HG02588 (cell line): ENCODE measurements around the gene ARF6.
"Not testable (repeated sequence)": the region's sequence is repeated elsewhere in the genome, so short reads cannot be mapped to it uniquely, and the experiment has no call there.

Source experiments
- ATAC-seq: cut with Tn5 transposase; IDR thresholded peaks from one replicate; pipeline ENCODE4 v1.9.1; 2021; ENCODE audit warnings: mild to moderate bottlenecking, moderate library complexity; ENCODE audit not compliant: unreplicated experiment

ARF6 gene

GRCh38 chr14:49902679-49903246 is 9.9 kb downstream of the ARF6 start:
- not testable (repeated sequence) for ATAC-seq

DNA sequence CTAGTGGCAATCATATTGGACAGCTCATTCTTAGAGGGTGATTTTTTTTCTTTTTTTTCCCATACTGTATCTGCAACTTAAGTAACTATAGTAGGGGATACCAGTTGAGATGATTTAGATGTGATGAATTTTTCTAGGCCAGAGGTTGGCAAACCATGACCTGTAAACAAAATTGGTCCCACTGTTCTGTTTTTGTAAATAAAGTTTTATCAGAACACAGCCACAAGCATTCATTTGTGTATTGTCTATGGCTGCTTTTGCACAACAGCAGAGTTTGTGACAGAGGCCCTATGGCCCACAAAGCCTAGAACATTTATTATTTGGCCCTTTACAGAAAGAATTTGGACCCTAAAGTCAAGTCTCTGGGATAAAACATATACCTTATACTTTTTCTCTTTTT is 11.4 kb downstream of the ARF6 start:
- no peak for ATAC-seq

- no peak for ATAC-seq
Observed at GRCh38 chr14:49905989-49906388, 13.1 kb downstream of the ARF6 start.

GRCh38 chr14:49907186-49907585 is 14.3 kb downstream of the ARF6 start:
- ATAC-seq = no peak

DNA sequence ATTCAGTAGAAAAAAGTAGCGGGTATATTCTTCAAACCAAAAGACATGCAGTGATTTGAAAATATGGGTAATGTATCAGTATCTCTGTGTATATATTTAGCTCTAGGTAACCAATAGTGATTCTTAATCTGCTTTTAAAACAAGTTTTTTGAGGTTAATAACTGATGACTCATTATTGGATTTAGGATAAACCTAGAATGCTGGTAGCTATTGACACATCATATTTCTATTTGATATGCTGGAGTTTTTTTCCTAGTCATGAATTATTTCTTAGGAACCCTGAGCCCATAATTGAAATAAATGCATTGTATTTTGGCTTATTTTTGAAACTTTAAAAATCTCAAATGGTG is 15.5 kb downstream of the ARF6 start:
- no peak for ATAC-seq

DNA sequence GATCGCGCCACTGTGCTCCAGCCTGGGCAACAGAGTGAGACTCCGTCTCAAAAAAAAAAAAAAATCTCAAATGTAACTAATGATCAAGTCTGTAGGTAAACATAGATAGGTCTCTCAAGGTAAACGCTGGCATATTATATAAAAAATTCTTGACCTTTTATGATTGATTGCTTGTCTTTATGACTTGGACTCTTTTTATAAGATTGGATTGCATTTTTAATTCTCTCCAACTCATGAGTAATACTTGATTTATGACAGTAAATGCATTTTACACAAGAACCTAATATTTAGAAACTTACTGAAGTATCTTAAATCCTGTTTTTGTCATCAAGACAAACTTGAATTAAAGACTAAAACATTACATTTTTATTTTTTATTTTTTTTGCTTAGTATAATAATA is 16.1 kb downstream of the ARF6 start:
- no peak for ATAC-seq

DNA sequence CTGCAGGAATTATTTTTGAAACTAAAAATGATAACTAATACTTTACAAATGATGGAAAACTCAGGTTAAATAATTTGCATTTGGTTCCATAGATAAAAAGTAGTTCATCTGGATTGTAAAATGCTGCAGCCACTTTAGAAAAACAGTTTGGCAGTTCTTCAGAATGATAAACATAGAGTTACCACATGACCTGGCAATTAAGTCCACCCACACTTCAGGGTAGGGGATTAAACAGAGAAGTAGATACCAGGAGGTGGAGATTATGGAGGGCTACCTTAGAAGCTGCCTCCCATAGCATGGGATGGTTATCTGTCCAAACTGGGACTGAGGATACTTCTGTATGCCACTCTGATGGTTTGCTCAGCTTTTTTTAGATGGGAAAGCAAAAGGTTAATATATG is 22.2 kb downstream of the ARF6 start:
- ATAC-seq = no peak

GRCh38 chr14:49918706-49919105 is 25.8 kb downstream of the ARF6 start:
- ATAC-seq = no peak

DNA sequence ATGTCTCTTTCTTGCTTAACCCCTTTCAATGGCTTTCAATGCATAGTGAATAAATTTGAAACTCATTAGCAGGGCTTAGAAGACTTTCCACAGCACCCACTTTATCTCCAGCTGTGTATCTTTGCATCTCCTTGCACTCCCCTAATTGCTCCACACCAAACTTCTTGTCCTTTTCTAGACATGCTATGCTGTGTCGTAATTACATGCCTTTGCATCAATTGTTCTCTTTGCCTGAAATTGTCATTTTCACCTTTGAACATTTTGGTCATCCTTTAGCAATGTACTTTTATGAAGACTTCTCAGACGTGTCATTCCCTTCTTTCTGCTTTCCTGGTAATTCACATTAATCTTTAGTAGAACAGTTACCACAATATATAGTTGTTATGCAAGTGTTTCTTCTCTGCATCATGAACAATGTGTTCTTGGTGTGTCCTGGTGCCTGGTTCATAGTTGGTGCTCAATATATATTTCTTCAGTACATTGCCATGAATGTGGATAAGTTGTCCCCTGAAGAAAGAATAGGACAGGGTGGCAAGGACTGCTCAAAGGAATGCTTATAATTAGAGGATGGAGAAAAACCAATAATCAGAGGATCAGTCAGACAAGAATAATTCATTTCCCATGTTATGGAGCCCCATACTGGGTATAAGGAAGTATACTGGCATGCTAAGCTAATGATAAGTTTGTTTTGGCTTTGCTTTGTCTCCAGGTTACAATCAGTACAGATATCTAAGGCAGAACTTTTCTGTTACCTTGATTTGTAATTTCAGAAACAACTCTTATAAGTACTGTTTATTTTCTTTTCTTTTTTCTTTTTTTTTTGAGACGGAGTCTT is 27.2 kb downstream of the ARF6 start:
- no peak for ATAC-seq

- ATAC-seq = no peak
Observed at GRCh38 chr14:49920935-49921334, 28.1 kb downstream of the ARF6 start.

- no peak for ATAC-seq
Observed at GRCh38 chr14:49921401-49921800, 28.5 kb downstream of the ARF6 start.

GRCh38 chr14:49923442-49923841 is 30.6 kb downstream of the ARF6 start:
- no peak for ATAC-seq

DNA sequence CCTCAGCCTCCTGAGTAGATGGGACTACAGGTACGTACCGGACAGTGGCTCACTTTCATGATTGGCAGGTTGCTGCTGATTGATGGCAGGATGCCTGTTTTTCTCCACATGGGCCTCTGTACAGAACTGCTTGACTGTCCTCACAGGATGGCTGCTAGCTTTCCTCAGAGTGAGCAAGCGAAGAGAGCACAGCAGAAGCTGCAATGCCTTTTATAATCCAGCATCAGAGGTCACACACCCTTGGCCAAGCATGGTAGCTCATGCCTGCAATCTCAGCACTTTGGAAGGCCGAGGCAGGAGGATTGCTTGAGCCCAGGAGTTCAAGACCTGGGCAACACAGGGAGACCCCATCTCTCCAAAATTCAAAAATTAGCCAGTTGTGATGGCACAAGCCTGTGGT is 31.0 kb downstream of the ARF6 start:
- no peak for ATAC-seq

GRCh38 chr14:49924852-49925251 is 32.0 kb downstream of the ARF6 start:
- ATAC-seq = no peak

- no peak for ATAC-seq
Observed at GRCh38 chr14:49926803-49927202, 33.9 kb downstream of the ARF6 start.

DNA sequence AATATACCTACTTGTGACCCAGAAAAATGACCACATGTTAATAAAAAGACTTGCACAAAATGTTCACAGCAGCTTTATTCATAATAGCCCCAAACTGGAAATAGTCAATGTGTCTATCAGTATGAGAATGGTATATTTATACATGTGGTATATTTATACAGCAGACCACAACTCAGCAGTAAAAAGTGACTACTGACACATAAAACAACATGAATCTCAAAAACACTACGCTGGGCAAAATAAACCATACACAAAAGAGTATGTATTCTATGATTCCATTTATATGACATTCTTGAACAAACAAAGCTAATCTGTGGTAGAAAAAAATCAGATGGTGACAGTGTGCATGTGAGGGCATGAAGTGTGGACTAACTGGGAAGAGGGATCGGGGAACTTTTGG is 35.1 kb downstream of the ARF6 start:
- no peak for ATAC-seq

- no peak for ATAC-seq
Observed at GRCh38 chr14:49930720-49931119, 37.8 kb downstream of the ARF6 start.

DNA sequence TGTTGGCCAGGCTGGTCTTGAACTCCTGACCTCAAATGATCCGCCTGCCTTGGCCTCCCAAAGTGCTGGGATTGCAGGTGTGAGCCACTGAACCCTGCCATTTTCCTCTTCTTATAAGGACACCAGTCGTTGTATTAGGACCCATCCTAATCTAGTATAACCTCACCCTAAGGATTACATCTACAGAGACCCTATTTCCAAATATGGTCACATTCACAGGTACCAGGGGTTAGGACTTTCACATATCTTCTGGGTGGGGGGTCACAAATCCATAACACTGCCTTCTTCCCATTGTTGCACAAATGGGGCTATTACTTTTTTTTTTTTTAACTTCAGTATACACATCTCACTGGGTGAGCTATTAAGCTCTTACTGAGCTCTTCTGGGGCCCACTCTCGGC is 38.6 kb downstream of the ARF6 start:
- ATAC-seq = no peak

DNA sequence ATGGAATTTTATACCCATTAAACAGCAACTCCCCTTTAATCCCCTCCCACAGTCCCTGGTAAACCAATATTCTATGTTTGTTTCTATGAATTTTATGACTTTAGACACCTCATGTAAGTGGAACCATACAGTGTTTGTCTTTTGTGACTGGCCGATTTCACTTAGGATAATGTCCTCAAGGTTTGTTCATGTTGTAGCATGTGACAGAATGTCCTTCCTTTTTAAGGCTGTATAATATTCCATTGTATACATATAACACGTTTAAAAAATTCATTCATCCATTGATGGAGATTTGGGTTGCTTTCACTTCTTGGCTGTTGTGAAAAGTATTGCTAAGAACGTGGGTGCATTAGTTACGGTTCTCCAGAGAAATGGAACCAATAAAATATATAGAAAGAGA is 40.2 kb downstream of the ARF6 start:
- ATAC-seq = no peak

- no peak for ATAC-seq
Observed at GRCh38 chr14:49933704-49934103, 40.8 kb downstream of the ARF6 start.

DNA sequence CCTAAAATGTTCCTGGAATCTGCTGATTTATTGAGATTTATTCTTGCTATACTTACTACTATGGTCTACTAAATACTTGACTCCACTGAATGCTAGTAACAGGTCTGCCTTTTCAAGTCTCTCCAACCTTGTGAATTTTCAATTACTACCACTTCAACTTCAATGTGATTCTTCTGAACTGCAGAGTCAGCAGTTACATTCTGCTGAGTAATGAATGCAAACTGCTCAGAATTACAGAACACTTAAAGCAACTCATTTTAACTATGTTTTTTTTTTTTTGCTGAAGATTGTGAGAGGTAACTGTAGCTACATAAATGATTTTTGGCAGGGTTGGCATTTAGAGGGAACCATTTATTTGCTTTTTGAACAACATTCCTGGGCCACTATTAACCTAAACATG is 41.8 kb downstream of the ARF6 start:
- ATAC-seq = no peak

- no peak for ATAC-seq
Observed at GRCh38 chr14:49935526-49935925, 42.6 kb downstream of the ARF6 start.

DNA sequence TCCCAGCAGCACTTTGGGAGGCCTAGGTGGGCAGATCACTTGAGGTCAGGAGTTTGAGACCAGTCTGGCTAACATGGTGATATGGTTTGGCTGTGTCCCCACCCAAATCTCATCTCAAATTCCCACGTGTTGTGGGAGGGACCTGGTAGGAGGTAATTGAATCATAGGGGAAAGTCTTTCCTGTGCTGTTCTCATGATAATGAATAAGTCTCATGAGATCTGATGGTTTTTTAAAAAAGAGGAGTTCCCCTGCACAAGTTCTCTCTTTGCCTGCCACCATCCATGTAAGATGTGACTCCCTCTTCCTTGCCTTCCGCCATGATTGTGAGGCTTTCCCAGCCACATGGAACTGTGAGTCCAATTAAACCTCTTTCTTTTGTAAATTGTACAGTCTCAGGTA is 43.4 kb downstream of the ARF6 start:
- ATAC-seq = not testable (repeated sequence)
